GM12874 (cell line): Measurements from ENCODE around the gene GPRC5D.

Experiments
- TF ChIP-seq, protein P1 (sequence below): IDR thresholded peaks from 2 replicates; pipeline ENCODE4 v1.5.1; 2011; ENCODE audit warnings: low read depth, mild to moderate bottlenecking, control low read depth, low read length, moderate library complexity; ENCODE audit not compliant: insufficient read depth

GPRC5D gene

GRCh38 chr12:12964255-12964654 is 12.3 kb upstream of the GPRC5D start:
- TF ChIP-seq, protein P1, sequence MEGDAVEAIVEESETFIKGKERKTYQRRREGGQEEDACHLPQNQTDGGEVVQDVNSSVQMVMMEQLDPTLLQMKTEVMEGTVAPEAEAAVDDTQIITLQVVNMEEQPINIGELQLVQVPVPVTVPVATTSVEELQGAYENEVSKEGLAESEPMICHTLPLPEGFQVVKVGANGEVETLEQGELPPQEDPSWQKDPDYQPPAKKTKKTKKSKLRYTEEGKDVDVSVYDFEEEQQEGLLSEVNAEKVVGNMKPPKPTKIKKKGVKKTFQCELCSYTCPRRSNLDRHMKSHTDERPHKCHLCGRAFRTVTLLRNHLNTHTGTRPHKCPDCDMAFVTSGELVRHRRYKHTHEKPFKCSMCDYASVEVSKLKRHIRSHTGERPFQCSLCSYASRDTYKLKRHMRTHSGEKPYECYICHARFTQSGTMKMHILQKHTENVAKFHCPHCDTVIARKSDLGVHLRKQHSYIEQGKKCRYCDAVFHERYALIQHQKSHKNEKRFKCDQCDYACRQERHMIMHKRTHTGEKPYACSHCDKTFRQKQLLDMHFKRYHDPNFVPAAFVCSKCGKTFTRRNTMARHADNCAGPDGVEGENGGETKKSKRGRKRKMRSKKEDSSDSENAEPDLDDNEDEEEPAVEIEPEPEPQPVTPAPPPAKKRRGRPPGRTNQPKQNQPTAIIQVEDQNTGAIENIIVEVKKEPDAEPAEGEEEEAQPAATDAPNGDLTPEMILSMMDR, result no peak

DNA sequence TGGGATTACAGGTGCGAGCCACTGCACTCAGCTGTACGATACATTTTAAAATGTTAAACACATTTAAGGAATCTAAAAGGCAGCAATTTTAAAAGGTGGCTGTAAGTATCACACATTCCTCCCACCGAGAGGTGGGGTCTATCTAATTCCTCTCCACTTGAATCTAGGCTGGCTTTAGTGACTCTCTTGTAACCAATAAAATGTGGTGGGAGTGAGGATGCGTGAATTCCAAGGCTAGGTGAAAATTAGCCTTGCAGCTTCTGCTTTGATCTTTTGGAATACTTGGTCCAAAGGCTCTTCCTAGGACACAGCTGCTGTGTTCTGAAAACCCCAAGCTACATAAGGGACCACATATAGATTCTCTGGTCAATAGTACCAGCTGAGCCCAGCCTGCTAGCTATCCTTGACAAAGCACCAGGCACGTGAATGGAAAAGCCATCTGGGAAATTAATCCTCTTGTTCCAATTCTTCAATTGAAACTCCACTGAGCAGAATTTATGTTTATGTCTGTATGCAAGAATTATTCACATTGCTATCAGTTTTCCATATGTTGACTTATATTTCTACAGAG is 8.8 kb upstream of the GPRC5D start:
- TF ChIP-seq, protein P1, result no peak

GRCh38 chr12:12958886-12959285 is 6.9 kb upstream of the GPRC5D start:
- TF ChIP-seq, protein P1, result no peak

- TF ChIP-seq, protein P1, result no peak
These were observed 3.1 kb upstream of the GPRC5D start for GRCh38 chr12:12954878-12955625.

- TF ChIP-seq, protein P1, result no peak
These were observed 2.4 kb upstream of the GPRC5D start for GRCh38 chr12:12954356-12954755.

DNA sequence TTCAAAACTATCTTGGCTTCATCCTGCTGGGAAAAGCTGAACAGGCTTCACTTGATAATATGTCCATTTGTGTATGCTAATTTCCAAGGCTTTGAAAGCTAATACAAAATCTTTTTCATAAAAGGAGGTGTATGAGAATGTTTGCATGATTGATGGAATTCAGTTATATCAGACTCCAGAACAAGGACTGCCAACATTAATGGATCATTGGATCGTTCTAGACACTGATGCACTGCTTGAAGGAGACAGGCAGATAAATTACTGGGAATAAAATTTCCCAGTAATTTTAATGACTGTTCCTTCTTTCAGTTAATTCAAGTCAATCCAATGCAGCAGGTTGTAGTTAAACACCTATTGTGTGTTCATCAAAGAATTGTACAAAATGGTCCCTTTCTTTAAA is 466 bp downstream of the GPRC5D start:
- TF ChIP-seq, protein P1, result no peak

DNA sequence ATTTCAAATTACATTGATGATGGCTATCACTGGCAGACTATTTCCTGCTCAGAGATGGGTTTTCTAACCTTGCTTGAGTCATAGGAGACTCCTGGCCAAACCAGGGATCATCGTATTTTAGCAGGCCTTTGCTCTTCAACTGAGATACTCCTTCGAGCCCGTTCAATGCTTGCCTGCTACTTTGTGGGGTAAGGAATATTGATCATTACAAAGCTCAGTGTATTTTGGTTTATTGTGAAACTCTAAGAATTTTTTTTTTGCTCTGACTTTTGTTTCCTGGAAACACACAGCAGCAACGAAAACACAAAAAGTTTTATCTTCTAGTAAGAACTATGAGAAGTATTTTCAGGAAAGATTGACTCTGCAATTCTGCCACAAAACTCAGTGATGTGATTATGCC is 4.1 kb downstream of the GPRC5D start:
- TF ChIP-seq, protein P1, result no peak
